Fibroblast of skin of back (primary cell): ENCODE measurements around the gene SUCLA2. TPM values are rescaled to one million over a fixed set of nuclear protein-coding genes. Genes with fewer than 3 reads are reported as not detected.
"Not testable (repeated sequence)": the region's sequence is repeated elsewhere in the genome, so short reads cannot be mapped to it uniquely, and the experiment has no call there.

Experiments
- DNase-seq: peaks from one replicate; pipeline ENCODE4 v3.0.0-alpha.2; 2013
- polyA plus RNA-seq, 2 experiments: library from polyadenylated mRNA; unstranded; fragments of 120-200 nt; gene quantifications; one replicate each; pipeline ENCODE4 v1.2.1, GENCODE V29; 2013; ENCODE audit not compliant: insufficient read length in 2 of 2

Gene SUCLA2
- 40.1 TPM for polyA plus RNA-seq (2013, experiment 1 of 2; ENCODE audit: insufficient read length)
- polyA plus RNA-seq (2013, experiment 2 of 2; ENCODE audit: insufficient read length) = 37.3 TPM

DNA sequence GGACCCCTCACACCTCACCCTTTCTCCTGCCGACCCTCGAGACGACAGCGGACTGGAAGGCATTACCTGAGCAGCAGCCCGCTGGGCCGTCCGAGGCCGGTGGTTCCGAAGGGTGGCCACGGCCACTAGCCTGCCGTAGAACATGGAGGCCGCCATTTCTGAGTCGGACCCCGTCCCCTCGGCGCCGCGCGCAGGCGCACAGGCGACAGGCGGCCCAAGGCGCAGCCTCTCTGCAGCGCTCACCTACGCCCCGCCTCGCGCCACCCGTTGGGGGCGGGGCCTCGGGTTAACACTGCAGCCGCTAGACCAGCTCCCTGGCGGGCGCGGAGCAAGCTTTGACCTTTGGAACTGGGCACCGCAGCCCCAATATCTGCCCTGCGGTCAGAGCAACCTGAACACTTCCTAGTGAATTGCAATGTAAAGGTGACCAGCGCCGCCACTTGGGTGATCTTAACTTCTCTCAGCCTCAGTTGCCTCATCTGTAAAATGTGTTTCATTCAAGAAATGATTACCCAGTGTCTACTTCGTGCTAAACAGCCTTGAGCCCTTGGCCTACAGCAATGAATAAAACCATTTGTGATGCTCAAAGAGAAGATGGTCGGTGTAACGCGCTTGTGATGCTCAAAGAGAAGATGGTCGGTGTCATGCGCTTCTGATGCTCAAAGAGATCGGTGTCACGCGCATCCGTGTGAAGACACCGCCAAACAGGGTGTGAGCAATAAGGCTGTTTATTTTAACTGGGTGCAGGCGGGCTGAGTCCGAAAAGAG lies at the start of gene SUCLA2:
TSS of gene SUCLA2 (minus strand) at position 160 of the 768 bp plus-strand sequence. CDS start at position 156, 4 bp downstream.
- peak; percentile 90 for DNase-seq

DNA sequence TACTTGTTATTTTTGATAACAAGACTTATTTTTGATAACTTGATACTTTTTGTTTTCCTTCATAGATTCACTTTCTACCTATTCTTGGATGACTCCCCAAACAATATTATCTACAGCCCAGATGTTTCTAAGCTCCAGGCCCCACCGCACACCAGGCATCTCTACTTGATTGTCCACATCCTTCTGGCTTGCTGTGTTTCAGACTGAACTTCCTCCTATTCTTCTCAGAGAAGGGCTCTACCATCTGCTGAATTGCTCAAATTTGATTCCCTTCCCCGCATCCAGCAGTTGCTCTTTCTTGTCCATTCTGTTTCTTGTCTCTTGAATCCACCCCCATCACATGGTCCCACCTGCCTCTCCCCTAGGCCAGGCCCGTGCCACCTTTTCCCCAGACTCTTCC lies 49.5 kb upstream of the SUCLA2 start:
- no peak for DNase-seq

DNA sequence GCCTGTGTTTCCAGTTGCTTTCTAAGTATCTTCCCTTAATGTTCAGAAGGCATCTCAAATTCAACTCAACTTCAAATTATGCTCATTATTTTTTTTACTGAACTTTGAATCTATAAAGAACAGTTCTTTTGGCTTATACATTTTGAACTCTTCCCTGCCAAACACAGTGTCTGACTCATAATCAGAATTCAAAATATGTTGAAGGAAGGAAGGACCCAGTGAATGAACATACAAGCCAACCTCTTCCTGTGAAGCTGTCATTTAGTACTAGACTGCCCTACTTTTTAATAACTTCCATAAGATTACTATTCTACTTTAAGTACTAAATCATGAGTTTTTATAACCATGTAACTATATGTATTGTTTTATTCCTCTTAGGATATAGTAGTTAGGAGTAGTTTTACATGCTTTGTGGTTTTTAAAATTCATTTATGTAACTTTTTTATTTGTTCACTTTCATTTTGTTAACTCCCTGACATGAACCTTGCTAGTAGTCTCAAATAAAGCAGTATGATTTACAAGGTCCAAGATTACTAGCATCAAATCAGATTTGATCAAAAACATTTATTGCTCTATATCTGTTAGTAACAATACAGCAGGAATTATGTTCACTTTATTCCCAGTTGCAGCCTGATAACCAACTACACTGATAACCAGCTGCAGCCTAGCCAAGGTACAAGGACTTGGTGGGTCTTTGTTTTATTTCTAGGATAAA lies 42.9 kb upstream of the SUCLA2 start:
- DNase-seq = peak; percentile 80

DNA sequence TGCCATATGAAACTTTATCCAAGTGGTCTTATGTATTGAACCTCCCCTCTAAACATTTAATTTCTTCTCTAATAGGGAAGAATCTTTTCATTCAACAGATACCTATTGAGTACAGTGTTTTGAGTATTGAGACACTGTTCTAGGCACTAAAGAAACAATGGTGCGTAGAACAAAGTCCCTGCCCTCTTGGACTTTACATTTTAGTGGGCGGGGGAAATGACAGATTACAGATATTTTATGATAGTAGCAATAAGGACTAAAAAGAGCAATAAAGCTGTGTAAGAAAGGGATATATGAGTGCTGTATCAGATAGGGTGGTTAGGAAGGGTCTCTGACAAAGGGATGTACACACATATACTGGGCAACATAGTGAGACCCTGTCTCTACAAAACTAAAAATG lies 41.8 kb upstream of the SUCLA2 start:
- no peak for DNase-seq

DNA sequence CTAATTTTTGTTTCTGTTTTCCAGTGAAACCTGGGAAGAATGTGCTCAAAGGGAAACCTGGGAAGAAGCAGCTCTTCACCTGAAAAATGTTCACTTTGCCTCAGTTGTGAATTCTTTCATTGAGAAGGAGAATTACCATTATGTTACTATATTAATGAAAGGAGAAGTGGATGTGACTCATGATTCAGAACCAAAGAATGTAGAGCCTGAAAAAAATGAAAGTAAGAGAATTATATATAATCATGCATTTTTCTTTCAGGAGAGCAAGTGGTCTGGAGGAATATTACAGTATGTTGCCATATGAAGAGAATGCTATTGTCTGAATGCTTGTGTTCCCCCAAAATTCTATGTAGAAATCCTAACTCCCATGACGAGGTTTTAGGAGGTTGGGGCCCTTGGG lies 39.8 kb upstream of the SUCLA2 start:
- DNase-seq = peak; percentile 59

DNA sequence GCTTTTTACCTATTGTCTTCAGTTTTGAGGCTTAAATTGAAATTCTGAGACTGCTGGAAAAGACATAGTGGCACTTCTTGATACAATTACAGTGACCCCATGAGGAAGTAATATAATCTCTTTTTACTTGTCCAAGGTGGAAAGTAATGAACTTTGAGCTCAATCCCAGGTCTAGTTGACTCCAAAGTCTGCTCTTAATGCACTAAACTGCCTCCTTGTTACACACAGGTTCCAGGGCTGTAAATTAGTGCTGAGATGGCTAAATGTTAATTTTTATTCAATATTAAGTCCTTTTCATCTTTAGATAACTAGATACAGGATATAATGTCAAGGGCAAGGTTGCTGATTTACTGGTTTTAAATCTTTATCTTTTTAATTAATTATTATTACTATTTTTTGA lies 39.0 kb upstream of the SUCLA2 start:
- DNase-seq = no peak

DNA sequence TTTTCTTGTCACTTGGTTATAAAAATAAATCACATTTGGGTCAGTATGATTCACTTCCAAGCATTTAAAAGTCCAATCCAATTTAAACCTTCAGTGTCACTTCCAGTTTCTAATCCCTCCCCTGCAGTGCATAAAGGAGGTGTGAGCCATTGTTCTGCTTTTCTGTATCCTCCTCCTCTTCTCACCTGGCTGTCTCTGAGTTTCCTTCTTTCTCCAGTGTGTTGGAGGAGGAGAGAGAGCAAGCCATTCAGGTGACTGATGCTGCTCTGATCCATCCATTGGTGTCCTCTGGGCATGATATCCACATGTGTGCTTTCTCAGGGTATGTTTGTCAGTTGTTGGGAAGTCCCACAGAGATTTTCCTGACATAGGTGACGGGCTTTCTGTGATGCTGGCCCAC lies 37.7 kb upstream of the SUCLA2 start:
- peak; percentile 13 for DNase-seq

DNA sequence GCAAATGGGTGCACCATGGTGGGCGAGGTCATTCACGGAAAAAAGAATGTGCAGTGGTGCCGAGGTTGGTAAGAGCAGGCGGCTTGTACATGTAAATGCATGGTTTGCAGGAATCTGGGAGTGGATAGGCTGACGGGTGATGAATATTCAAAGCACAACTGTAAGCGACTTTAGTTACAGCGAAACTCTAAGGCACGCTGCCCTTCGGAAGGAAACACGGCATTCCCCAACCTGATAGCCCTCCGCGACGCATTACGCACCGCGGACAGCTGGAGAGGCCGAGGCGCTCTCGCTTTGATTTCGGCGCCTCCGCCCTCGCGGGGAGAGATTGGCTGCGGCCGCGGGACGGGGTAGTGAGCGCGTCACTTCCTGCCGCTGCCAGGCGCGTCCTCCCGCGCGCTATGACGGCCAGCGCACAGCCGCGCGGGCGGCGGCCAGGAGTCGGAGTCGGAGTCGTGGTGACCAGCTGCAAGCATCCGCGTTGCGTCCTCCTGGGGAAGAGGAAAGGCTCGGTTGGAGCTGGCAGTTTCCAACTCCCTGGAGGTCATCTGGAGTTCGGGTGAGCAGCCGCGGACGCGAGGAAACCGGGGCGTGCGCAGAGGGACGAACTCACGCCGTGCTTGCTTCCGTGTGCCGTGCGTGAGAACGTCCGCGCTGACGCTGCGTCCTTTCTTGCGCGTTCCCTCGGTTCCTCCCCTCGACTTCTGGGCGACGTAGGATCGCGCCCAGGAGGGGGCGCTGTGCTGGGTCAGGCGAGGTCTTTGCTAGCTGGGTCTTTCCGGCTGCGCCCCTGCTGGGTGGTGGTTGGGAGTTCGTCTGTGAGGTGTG lies 36.5 kb upstream of the SUCLA2 start, which contains the start of gene NUDT15:
TSS of gene NUDT15 (plus strand) at position 381 of the 828 bp plus-strand sequence. CDS start at position 402, 21 bp downstream.
- DNase-seq = peak; percentile 95

DNA sequence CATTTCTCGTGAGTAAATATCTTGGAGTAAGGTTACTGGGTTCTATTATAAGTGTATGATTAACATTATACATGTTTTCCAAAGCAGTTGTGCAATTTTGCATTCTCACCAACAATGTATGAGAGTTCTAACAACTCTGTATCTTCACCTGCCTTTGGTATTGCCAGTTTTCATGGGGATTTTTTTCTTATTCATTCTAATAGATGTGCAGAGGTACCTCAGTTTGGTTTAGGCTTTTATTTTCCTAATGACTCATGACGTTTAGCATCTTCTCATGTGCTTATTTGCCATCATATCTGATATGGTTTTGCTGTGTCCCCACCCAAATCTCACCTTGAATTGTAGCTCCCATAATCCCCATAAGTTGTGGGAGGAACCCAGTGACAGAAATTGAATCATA lies 28.8 kb upstream of the SUCLA2 start:
- no peak for DNase-seq

DNA sequence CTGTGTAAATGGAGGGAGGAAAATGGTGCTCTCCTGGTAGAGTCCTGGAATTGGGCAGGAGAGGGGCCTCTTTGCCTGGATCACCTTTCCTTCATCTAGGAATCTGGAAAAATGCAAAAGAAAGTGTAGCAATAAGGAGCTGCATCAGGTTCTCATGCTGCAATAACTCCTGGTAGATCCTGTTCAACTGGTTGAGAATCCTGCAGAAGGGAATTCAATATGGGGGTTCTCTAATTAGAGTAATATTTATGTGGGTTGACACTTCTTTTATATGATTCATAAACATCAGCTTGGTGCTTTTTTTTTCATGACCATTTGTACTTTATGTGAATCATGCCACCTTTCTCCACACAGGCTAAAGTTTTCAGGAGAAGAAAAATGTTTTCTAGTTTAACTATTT lies 27.0 kb upstream of the SUCLA2 start:
- no peak for DNase-seq

DNA sequence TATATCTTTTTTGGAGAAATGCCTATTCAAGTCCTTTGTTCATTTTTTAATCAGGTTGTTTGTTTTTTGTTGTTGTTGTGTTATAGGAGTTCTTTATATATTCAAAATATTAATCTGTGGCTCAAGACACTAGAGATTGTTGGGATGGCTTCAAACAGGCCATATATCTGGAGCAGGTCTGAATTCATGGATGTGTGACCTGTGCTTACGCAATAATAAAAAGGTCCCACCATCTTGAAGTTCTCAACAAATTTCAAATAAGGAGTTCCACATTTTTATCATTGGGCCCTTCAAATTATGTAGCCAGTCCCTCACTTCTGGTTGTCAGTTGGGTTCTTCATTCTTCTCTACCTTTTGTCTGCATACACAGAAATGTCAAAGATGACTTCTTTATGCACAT lies 18.7 kb upstream of the SUCLA2 start:
- no peak for DNase-seq

DNA sequence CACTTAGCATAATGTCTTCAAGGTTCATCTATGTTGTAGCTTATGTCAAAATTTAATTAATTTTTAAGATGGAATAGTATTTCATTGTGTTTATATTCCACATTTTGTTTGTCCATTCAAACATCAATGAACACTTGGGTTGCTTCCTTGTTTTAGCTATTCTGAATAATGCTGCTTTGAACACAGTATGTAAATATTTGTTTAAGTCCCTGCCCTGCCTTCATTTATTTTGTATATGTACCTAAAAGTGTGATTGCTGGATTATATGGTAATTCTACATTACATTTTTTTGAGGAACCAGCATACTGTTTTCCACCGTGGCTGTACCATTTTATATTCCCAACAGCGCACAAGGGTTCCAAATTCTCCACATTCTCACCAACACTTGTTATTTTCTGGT lies 17.6 kb upstream of the SUCLA2 start:
- DNase-seq = no peak

DNA sequence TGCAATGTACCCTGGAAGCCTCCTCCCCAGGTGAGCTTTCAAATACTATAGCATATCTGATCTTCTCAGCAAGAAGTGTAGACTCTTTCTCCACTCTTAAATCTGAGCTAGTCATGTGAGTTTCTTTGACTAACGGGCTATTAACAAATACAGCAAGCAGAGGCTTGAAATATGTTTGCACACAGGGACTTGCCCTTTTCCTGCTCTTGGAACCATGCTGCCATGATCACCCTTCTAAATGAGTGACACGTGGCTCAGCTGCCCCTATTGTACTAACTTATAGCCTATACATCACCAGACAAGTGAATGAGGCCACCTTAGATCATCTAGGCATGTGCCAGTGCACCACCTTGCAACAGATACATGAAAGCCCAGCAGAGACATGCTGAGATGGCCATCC lies 13.3 kb upstream of the SUCLA2 start:
- no peak for DNase-seq

DNA sequence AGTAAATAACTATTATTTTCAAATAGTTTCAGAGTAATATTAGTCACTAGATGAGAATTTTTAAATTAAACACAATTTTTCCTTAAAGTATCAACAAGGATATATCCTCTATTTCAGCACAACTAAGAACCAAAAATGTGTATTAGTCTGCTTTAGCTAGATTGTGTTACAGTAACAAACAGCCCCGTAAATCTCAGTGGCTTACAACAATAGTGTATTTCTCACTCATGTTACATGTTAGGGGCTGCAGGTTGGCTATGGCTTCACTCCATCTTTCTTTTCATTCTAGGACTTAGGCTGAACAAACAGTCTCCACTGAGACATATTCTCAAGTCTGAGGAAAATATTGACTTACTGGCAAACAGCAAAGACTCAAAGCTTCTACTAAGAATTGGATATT lies 11.6 kb upstream of the SUCLA2 start:
- no peak for DNase-seq

DNA sequence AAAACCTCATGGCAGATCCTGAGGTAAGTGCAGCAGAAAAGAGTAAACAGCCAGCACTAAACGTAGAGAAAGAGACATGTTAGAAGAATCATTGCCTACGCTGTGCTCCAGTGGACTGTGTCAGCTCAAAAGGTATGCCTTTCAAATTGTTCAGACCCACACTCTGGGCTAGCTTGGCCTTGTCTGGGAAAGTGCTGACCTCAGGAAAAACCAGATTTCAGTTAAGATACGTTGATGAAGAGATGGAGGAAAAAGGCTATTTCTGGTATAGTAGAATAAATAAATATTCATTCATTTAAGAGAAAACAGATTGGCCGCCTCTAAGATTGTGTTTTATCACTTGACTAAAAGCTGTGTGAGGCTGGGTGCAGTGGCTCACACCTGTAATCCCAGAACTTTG lies 9.6 kb upstream of the SUCLA2 start:
- no peak for DNase-seq

DNA sequence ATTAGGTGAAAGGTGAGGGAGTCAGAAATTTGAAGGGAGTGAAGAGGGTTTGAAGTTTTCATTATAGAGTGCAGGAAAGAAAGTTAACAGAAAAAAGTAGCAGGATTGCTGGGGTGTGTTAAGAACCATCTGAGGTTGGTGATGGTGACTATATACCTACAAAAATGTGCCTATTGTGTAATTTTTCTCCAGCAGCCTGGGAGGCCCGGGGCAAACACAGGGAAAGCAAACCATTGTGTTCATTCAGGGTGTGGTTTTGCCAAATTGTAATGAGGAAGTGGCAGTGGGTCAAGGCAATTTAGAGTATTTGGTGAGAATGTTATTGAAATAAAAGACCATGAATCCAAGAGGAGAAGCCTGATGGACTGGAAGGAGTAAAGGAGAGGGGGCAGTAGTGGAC lies 8.2 kb upstream of the SUCLA2 start:
- DNase-seq = peak; percentile 65

DNA sequence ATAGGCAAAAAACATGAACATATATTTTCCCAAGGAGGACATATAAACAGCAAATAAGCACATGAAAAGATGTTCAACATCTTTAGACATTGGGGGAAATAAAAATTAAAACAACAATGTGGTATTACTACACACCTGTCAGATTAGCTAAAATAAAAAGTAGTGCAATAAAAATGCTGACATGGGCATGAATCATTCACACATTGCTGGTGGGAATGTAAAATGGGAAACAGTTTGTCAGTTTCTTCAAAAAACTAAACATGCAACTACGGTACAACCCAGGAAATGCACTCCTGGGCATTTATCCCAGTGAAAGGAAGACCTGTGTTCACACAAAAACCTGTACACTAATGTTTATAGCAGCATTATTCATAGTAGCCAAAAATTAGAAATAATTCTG lies 5.3 kb upstream of the SUCLA2 start:
- no peak for DNase-seq

DNA sequence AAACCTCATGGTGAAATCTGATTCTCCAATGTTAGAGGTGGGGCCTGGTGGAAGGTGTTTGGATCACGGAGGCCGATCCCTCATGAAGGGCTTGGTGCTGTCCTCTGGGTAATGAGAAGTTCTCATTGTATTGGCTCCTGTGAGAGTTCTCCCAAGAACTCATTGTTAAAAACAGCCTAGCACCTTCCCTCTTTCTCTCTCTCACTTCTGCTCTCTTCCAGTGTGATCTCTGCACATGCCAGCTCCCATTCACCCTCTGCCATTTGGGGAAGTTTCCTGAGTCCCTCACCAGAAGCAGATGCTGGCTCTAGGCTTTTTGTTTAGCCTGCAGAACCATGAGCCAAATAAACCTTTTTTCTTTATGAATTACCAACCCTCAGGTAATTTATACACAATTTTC lies 3.1 kb upstream of the SUCLA2 start:
- no peak for DNase-seq

DNA sequence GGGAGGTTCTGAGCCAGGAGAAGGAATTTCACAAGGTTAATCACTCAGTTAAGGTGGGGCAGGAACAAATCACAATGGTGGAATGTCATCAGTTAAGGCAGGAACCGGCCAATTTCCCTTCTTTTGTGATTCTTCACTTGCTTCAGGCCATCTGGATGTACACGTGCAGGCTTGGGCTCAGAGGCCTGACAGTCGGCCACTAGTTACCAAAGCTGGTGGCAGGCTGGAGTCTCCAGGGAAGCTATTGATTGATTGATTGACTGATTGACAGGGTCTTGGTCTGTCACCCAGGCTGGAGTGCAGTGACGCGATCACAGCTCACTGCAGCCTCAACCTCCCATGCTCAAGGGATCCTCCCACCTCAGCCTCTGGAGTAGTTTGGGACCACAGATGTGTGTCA lies 926 bp upstream of the SUCLA2 start:
- not testable (repeated sequence) for DNase-seq

DNA sequence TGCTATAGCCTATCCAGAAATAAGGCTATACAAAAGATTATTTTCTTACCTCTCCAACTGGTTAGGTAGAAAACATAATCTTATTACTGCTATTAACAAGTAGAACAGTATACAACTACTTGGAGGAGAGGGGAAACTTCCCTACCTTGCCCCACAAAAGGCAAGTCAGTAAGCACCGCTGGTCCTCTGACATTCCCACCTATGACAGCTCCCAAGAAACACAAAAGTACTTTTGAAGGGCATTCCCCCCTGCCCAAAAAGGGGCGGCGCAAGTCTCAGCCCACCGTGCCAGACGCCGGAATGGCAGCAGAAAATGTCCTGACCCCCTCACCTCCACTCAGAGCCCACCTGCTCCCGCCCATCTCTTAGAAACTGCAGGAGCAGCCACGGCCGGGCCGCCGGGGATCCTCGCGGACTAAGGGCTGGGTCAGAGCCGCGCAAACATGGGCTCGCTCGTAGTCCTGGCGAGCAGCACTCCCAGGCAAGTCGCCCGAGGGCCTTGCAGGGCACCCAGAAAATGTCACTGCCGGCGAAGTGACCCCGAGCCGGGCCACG lies 437 bp downstream of the SUCLA2 start:
- peak; percentile 2 for DNase-seq

DNA sequence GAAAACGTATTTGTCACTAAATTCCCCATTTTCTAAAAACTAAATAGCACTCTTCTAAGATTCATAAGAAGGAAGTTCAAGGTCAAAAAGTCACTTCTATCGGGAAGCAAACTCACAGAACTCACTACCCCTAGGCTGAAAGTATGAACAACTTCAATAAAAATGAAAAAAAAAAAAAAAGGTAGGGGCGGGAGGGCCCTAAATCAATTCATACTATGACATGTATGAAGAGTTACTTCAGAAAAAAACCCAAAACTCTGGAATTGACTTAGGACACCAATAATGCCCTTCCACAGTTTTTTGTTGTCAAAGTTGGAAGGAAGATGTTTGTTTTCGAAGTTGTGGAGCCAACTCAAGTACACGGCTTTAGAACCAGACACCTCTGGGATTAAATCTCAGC lies 1.1 kb downstream of the SUCLA2 start:
- DNase-seq = no peak

DNA sequence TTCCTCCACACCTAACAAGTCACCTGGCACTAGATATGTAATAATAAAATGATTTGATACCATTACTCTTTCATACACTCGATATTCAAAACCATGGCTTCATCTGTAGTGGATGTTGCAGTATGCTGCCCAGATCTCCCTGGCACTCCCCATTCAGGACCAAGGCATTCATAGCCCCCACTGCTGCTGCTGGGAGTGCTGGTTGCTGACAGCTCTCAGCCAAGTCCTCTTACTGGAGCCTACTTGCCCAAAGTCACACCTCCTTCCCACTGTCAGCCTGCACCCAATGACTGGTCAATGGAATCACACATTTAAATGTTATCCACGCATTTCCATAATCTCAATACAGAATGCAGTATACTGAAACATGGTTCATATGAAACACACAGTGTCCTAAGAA lies 3.7 kb downstream of the SUCLA2 start:
- DNase-seq = no peak

DNA sequence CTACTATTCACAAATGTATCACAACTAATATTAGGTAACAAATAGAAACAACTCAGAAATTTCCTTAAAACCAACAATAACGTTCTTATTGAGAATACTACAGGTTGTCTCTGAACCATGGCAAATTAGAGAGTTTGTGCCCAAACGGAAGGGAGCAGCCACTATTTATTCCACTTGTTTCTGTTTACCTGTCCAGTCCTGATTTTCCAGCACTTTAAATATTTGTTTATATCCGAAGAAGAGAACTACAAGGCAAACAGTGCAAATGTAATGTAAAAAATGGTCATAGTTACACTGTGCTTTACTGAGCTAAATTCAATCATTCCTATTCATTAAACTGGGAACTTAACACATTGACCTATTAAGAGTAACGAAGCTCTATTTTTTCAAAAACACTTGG lies 9.2 kb downstream of the SUCLA2 start:
- no peak for DNase-seq
